NCI-H524 treated with DMSO at 0.1 percent for 48 hours (cell line): ENCODE data around the gene ADK.
A peak's percentile ranks its signal among the peaks of the same experiment; 100 is the strongest.
"Not testable (repeated sequence)": the region's sequence is repeated elsewhere in the genome, so short reads cannot be mapped to it uniquely, and the experiment has no call there.

Experiments
- DNase-seq: peaks from one replicate; lab custom pipeline; 2025; lab: John Stamatoyannopoulos, UW

ADK gene

GRCh38 chr10:74150990-74151878 is at the start of gene ADK:
ADK (plus strand) TSS chr10:74151221; CDS start chr10:74151279, 58 bp downstream.
- peak; percentile 41 for DNase-seq

DNA sequence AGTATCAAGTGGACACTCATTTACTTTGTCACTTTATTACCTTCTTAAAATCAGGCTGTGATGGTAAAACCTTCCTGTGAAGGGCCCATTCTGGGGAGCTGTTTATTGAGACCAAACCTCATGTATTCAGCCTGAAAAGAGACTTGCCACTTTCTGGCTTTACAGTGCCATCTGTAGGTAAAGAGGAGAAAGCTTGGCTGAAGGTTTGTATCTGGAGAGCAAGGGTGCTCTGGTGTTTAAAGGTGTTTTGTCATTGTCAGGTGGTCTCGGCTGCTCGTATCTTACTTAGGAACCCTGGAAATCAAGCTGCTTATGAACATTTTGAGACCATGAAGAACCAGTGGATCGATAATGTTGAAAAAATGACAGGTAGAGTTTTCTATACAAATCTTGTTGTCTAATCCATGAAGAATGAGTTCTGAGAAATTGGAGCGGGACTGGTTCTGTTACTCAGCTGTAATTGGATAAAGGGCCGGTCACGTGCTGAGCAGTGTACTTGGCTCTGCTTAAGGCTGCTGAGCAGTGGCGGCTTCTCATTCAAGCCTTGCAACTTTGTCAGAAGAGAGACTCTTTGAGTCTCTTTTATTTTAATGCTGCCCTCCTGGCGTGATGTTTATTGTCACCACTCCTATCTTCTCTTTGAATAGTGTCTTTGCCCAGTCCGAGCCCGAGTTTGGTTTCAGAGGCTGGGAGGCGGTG is 47.3 kb upstream of the ADK start:
- DNase-seq, result no peak

- no peak for DNase-seq
Observed at GRCh38 chr10:74104480-74104879, 46.5 kb upstream of the ADK start.

DNA sequence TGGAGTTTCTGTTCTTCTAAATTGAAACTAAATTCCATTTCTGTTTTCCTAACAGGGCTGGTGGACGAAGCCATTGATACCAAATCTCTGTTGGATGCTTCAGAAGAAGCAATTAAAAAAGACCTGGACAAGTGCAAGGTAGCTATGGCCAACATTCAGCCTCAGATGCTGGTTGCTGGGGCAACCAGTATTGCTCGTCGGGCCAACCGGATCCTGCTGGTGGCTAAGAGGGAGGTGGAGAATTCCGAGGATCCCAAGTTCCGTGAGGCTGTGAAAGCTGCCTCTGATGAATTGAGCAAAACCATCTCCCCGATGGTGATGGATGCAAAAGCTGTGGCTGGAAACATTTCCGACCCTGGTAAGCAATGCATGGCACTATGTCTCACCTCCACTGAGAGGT is 46.0 kb upstream of the ADK start:
- no peak for DNase-seq

DNA sequence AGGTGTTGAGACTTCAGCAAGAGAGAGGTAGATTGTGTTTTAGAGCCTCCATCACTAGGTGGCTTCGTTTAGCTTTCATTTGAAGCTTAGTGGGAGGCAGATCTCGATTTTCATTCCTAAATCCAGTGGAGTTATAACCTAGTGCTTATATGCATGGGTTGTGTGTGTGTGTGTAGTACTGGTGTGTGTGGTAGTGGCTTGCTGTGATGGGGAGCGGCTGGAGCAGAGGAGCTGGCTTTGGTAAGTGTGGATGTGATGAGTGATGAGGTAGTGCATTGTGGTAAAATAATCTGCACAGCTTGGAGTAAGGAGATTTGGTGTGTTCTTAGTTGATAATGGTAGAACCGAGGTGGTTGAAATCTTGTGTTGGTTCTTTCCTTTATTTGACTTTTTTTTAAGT is 43.6 kb upstream of the ADK start:
- no peak for DNase-seq

DNA sequence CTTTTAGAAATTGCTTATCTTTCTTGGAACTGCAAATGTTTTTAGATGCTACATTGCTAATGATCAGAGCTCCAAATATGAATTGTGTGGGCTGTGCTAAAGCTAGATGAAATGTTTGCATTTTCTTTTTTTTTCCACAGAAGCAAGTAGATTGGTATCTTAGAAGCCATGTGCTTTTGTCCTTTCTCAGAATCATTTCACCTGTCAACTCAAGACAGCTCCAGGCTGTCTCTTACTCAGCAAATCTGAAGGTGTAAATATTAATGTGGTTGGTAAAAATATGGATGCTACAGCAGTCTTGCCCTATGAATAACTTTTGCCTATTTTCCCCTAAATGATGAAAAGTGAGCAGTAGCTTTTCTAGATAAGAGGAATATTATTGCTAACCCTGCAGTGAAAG is 41.6 kb upstream of the ADK start:
- no peak for DNase-seq

GRCh38 chr10:74110120-74110519 is 40.9 kb upstream of the ADK start:
- no peak for DNase-seq

DNA sequence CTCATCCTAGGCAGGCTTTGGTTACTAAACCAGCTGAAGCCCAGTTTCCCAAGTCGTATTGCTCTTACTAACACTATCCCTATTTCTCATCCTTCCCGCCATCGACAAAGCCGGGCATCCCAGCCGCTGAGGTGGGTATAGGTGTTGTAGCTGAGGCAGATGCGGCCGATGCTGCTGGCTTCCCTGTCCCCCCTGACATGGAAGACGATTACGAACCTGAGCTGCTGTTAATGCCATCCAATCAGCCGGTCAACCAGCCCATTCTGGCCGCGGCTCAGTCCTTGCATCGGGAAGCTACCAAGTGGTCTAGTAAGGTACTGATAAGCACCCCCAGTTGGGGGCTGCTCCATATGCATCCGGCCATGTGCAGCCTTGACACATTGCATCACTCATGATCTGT is 39.2 kb upstream of the ADK start:
- DNase-seq, result no peak

DNA sequence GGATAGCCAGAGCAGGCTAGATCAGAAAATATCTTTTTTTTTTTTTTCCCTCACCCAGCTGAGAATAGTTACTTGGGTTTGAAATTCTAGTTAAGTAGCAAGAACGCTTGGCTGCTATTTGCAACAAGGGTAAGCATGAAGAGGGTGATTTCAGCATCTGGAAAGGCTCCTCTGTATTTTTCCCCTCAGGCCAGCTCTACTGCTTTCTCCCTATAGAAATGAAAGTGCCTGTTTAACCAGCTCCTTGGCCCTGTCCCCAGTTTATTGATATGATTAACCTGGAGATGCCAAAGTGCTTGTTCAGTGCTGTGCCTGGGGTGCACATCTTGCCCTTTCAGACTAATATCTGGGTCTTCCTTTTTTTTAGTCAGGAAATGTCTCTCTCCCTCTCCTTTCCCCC is 37.5 kb upstream of the ADK start:
- no peak for DNase-seq

DNA sequence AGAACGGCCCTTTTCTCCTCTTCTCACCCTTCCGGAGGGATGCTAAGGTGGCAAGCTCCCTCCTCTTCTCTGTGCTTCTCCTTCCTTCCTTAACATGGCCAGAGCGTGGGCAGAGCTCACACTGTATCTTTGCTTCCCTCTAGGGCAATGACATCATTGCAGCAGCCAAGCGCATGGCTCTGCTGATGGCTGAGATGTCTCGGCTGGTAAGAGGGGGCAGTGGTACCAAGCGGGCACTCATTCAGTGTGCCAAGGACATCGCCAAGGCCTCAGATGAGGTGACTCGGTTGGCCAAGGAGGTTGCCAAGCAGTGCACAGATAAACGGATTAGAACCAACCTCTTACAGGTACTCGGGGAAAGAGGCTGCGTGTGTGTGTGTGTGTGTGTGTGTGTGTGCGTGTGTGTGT is 37.0 kb upstream of the ADK start:
- no peak for DNase-seq

DNA sequence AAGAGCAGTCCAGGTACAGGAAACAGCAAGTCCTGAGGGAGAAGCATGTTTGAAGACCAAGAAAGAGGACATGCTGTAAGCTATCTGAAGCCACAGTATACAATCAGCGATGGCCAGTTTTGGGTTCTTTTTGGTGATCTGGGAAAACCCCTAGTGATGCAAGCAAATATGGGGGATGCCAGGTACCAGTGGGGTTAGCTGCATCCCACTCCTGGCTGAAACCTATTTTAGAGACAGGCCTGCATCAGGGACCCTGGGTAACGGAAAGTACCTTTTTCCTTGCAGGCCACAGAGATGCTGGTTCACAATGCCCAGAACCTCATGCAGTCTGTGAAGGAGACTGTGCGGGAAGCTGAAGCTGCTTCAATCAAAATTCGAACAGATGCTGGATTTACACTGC is 33.3 kb upstream of the ADK start:
- DNase-seq, result no peak

DNA sequence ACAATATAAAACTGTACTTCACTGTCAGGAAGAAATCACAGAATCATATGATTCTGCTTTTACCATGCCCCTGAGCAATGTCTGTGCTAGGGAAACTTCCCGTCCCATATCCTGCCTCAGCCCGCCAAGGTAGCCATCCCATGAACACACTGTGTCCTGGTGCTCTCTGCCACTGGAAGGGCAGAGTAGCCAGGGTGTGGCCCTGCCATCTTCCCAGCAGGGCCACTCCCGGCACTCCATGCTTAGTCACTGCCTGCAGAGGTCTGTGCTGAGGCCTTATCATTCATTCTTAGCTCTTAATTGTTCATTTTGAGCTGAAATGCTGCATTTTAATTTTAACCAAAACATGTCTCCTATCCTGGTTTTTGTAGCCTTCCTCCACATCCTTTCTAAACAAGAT is 32.2 kb upstream of the ADK start:
- DNase-seq, result no peak

DNA sequence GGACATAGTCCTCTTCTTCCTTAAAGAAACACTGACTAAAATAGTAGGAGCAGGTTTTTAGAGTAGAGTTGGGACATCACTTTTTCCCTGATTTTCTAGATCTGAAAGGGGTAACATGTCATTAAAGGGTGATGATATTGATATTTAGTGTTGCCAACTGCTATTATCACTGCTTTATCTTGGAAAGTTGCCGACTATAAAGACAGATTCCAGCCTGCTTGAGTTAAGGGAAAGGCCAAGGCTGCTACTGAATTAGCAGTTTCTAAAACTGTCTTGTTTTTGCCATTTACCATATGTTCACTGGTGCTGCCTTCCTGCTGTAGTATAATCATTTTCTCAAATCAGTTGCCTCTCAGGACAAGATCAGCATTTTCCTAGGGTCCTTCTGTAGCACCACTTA is 30.1 kb upstream of the ADK start:
- no peak for DNase-seq

- no peak for DNase-seq
Observed at GRCh38 chr10:74121368-74121767, 29.7 kb upstream of the ADK start.

- no peak for DNase-seq
Observed at GRCh38 chr10:74122060-74122459, 29.0 kb upstream of the ADK start.

DNA sequence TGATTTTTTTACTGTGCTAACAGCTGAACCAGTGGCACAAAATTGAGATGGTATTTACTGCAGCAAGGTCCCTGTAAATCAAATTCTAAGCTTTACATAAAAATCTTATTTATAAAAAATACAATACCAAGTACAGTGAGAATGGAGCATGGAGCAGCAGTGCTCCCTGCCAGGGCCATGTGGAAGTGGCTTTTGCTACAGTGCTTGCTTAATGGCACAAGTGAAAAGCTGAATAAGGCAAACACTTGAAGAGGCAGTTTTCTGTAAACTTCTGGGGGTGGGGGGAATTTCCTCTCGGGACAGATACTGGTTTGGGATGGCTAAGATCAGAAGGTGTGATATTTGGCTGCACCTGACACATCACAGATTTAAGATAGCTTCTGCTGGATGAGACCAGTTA is 27.9 kb upstream of the ADK start:
- DNase-seq, result no peak

DNA sequence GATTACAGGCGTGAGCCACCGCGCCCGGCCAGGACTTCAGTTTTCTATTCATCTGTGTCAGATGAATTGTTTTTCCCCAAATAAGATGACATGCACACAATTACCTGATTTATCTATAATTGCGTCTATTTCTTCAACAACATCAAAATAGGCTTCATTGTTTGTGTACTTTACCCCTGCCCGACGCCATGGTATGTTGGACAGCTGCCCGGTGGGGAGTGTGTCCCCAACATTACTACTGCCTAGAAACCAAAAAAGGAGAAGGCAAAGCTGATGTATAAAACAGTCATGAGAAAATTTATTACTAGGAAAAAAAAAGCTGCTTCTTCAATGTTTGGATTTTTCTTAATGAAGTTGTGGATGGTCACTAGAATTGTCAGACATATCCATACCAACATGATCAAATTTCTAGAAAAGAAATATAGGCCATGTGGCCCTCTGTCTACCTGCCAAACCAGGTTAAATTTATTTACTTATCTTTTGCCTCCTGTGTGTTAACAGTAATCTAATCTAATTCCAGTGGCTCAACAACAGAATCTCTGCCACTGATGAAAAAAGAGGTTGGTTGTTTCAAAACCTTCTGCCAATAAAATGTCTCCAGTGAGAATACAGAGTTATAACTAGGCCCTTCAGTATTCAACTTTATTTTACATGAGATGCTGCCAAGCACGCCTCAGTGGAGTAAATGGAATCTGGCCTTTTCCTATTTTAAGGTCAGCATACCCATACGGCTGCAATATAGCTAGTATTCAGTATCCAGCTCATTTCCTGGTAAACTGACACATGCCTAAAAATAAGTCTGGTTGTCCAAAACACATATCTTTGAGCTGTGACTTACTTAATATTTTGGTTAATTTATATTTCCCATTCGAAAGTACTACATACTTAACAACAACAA is 16.8 kb upstream of the ADK start:
- no peak for DNase-seq

- no peak for DNase-seq
Observed at GRCh38 chr10:74135452-74135851, 15.6 kb upstream of the ADK start.

DNA sequence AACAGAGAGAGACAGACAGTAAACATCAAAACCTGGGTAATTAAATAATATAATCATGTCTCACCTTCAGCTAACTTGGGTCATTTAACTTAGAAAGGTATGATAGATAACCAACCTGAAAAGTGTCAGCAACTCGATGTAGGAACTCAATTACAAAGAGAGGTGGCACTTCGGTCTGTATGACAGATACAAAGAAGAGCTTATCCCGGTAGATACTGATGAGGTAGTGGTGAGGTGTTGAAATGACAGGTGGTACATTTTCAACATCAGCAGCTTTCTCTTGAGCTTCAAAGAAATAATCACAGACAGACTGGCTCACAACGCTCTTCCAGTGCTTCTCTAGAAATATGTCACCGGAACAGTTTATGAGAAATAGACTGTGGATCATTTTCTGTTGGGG is 13.0 kb upstream of the ADK start:
- DNase-seq, result no peak

DNA sequence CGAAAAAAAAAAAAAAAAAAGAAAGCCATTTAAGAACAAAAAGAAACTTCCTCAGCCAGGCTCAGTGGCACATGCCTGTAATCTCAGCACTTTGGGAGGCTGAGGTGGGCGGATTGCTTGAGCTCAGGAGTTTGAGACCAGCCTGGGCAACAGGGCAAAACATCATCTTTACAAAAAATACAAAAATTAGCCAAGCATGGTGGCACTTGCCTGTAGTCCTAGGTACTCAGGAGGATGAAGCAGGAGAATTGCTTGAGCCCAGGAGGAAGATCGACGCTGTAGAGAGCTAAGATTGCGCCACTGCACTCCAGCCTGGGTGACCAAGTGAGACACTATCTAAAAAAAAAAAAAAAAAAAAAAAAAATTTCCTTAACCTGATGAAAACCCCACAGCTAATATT is 12.4 kb upstream of the ADK start:
- DNase-seq, result not testable (repeated sequence)

DNA sequence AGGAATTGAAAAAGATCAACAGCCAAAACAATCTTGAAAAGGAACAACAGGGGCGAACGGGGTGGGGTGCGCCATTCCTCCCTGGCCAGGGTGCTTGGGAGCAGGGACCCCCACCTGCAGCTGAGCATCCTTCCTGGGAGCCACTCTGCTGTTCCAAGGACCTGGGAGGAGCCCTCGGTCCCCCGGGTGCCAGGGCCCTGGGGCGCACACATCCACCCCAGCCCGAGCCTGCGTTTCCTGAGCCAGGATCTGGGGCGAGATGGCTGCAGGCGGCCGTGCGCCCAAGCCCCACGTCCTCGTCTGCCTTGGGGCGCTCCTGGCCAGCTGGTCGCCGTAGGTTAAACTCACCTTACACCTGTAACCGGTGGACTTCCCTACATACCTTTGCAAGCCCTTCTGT is 11.0 kb upstream of the ADK start:
- DNase-seq, result no peak

- no peak for DNase-seq
Observed at GRCh38 chr10:74140553-74140952, 10.5 kb upstream of the ADK start.

GRCh38 chr10:74145133-74145532 is 5.9 kb upstream of the ADK start:
- DNase-seq, result no peak
